ENCODE results near the gene BMI1. TPM values are rescaled to one million over a fixed set of nuclear protein-coding genes. Genes with fewer than 3 reads are reported as not detected.

BMI1 gene
- total RNA-seq (21.0 and 25.1 TPM in 2 replicates), polyA plus RNA-seq (12.0 and 13.0 TPM in 2 replicates), polyA minus RNA-seq (53.9 and 91.8 TPM in 2 replicates), Bru-seq, nascent RNA (percentile 78 among the genes with signal in this experiment), BruChase-seq, experiment 1, labeled RNA remaining after a 6-hour chase (percentile 99 among the genes with signal in this experiment), BruChase-seq, experiment 2, labeled RNA remaining after a 2-hour chase (percentile 98 among the genes with signal in this experiment)
- polyA plus RNA-seq (2011; cell fraction: cytosol; rRNA removed), result 17.1 and 17.5 TPM in 2 replicates
- polyA plus RNA-seq (2011; cell fraction: nucleus; rRNA removed), result 31.3 and 34.0 TPM in 2 replicates
- 34.3 and 45.3 TPM in 2 replicates for polyA plus RNA-seq (2012)
- 21.7 TPM for polyA minus RNA-seq (2011; cell fraction: cytosol; rRNA and poly(A)+ RNA removed)
- polyA minus RNA-seq (2011; cell fraction: nucleus; rRNA and poly(A)+ RNA removed), result 11.4 and 17.4 TPM in 2 replicates
- long read RNA-seq, transcript BMI1-201 (10 exons, 3,428 nt), result major isoform, 18 of 26 reads
- long read RNA-seq, partial matches to known transcripts, result 2 of 26 reads
- long read RNA-seq, other reads (novel, unspliced or antisense), result 6 of 26 reads

DNA sequence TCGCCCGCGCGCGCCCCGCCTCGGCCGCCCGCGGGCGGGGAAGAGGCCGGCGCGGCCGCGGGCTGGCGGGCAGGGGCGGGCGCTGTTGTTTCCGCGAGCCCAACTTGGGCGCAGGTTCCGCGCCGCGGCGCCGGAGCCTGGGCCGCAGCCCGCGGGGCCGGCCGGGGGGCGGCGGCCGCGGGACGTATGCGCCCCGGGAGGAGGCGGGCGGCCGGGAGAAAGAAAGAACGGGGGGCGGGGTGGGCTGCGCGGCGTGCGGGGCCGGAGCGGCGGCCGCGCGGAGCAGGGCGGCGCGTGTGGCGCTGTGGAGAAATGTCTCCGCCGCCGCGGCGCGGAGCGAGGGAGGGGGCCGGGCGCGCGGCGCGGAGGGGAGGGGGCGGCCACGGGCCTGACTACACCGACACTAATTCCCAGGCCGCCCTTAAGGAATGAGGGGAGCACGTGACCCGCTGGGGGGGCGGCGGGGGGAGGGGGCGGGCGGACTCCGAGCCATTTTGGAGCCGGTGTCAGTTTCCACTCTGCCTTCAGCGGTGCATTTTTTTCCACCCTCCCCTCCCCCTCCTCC lies at the start of gene BMI1:
Gene BMI1, plus strand, starts transcription at position 509 of the 565 bp plus-strand sequence. CDS start 5,351 bp downstream, outside the sequence.
- Histone ChIP-seq H3K36me3 (ENCODE audit: control insufficient read depth in 2 of 2, extremely low read depth in 1 of 2, insufficient read depth in 2 of 2, low read length in 2 of 2) (no peaks in the 10 kb centered on the region), H3K4me3 (replicated peaks in 1 of 3; ENCODE audit: insufficient read depth in 1 of 3, low read depth in 1 of 3, low read length in 3 of 3) (peak within 1 kb of the TSS; percentile 67 to 96 (median 81)), H4K20me1 (replicated peaks; ENCODE audit: control insufficient read depth, extremely low read depth, insufficient read depth, low read length) (peaks cover 10% of the 10 kb centered on the region), H3K27me3 (ENCODE audit: control insufficient read depth in 2 of 2, insufficient read depth in 2 of 2, low read length in 2 of 2) (peaks cover 23 to 32% of the 10 kb centered on the region in 2 experiments), H3K4me2 (ENCODE audit: insufficient read depth, low read length) (peak within 1 kb of the TSS; percentile 71), H3K9me3 (replicated peaks; ENCODE audit: control insufficient read depth, insufficient read depth, low read length) (no peaks in the 10 kb centered on the region), H3K9ac (replicated peaks; ENCODE audit: extremely low read depth, insufficient read depth, low read length) (peak within 1 kb of the TSS; percentile 59), H3K79me2 (ENCODE audit: control insufficient read depth, insufficient read depth, low read length) (no peaks in the 10 kb centered on the region), H2AFZ (ENCODE audit: low read depth, low read length) (peak within 1 kb of the TSS; percentile 68), H3K9me1 (replicated peaks; ENCODE audit: control insufficient read depth, extremely low read depth, insufficient read depth, low read length) (no peaks in the 10 kb centered on the region), H3K27ac (ENCODE audit: insufficient read depth, low read depth, low read length) (no peak within 1 kb of the TSS), H3K4me1 (ENCODE audit: control insufficient read depth, extremely low read depth, insufficient read depth, low read length) (peaks cover 25% of the 10 kb centered on the region)
- POLR2A ChIA-PET, result no interaction called here
- CTCF ChIA-PET, result interaction anchor here (1.0 to 1.6 kb wide), 2 partner anchors 668 to 824 kb away, joined by 4 to 7 read pairs; no protein-coding TSS in a partner anchor
- BruUV-seq (replicated peaks), result no TSS peak
- peak; percentile 60 for DNase-seq (ENCODE audit: low read depth, low spot score)
- intact Hi-C loops (cut with micrococcal nuclease), result loop anchor here (1.0 to 10.0 kb wide), 4 partner anchors 21 to 796 kb away; partner anchors contain the start of gene SKIDA1
- FAIRE-seq, result no peak
- TF ChIP-seq, protein P1, sequence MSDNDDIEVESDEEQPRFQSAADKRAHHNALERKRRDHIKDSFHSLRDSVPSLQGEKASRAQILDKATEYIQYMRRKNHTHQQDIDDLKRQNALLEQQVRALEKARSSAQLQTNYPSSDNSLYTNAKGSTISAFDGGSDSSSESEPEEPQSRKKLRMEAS (IDR thresholded peaks at IDR 0.05; ENCODE audit: insufficient read depth, insufficient read length), result no peak
- TF ChIP-seq POLR2A (IDR thresholded peaks at IDR 0.05; ENCODE audit: low read depth, low read length) (peak; percentile 11), FOS (IDR thresholded peaks at IDR 0.05; ENCODE audit: borderline replicate concordance, insufficient read depth, low read length) (no peak), GATA2 (IDR thresholded peaks at IDR 0.05; ENCODE audit: insufficient read depth, insufficient read length, low read depth, low read length) (no peak)
- dilution Hi-C loops (cut with MboI; ENCODE audit: extremely low pct_ligation_motif_present, low sequenced_read_pairs), result no loop called here

DNA sequence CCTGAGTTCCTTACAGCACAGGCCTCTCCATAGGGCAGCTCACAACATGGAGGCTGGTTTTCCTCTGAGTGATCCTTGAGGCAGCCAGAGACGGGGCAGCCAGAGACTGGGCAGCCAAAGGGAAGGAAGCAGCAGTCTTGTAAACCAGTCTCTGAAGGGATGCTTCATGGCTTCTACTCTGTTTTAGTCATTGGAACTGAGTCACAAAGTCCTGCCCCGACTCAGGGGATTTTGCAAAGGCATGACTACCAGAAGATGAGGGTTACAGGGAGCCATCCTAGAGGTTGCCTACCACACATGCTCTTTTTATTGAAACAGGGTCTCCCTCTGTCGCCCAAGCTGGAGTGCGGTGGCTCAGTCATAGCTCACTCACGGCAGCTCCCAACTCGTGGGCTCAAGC lies 49.1 kb upstream of the BMI1 start:
- no peak overlapping the region for H2AFZ ChIP-seq (ENCODE audit: low read depth, low read length)
- no peak for DNase-seq (ENCODE audit: low read depth, low spot score)
- H3K36me3 ChIP-seq (ENCODE audit: control insufficient read depth in 2 of 2, extremely low read depth in 1 of 2, insufficient read depth in 2 of 2, low read length in 2 of 2), result no peaks in the 10 kb centered on the region
- H3K4me1 ChIP-seq (ENCODE audit: control insufficient read depth, extremely low read depth, insufficient read depth, low read length), result no peaks in the 10 kb centered on the region
- dilution Hi-C loops (cut with MboI; ENCODE audit: extremely low pct_ligation_motif_present, low sequenced_read_pairs), result no loop called here
- H3K27ac ChIP-seq (ENCODE audit: insufficient read depth, low read depth, low read length), result no peak overlapping the region
- BruUV-seq (replicated peaks), result no TSS peak
- H3K9me1 ChIP-seq (replicated peaks; ENCODE audit: control insufficient read depth, extremely low read depth, insufficient read depth, low read length), result no peaks in the 10 kb centered on the region
- no peak for FAIRE-seq
- no peaks in the 10 kb centered on the region for H4K20me1 ChIP-seq (replicated peaks; ENCODE audit: control insufficient read depth, extremely low read depth, insufficient read depth, low read length)
- no peaks in the 10 kb centered on the region for H3K79me2 ChIP-seq (ENCODE audit: control insufficient read depth, insufficient read depth, low read length)
- TF ChIP-seq POLR2AphosphoS5 (IDR thresholded peaks at IDR 0.05; ENCODE audit: insufficient read depth, low read depth, low read length), result no peak
- TF ChIP-seq, protein P1 (IDR thresholded peaks at IDR 0.05; ENCODE audit: insufficient read depth, insufficient read length), result no peak
- TF ChIP-seq JUN (IDR thresholded peaks at IDR 0.05; ENCODE audit: borderline replicate concordance, insufficient read depth, insufficient read length, low read depth), result no peak
- no peak for TF ChIP-seq FOS (IDR thresholded peaks at IDR 0.05; ENCODE audit: borderline replicate concordance, insufficient read depth, low read length)
- CTCF ChIA-PET, result interaction anchor here (1.2 kb wide), 1 partner anchor 11 kb away, joined by 3 read pairs; no protein-coding TSS in a partner anchor
- no peak overlapping the region for H3K9ac ChIP-seq (replicated peaks; ENCODE audit: extremely low read depth, insufficient read depth, low read length)
- no peak overlapping the region for H3K4me3 ChIP-seq (replicated peaks in 1 of 3; ENCODE audit: insufficient read depth in 1 of 3, low read depth in 1 of 3, low read length in 3 of 3)
- intact Hi-C loops (cut with micrococcal nuclease), result no loop called here
- POLR2A ChIA-PET, result no interaction called here
- peaks cover 0 to 2% of the 10 kb centered on the region in 2 experiments for H3K27me3 ChIP-seq (ENCODE audit: control insufficient read depth in 2 of 2, insufficient read depth in 2 of 2, low read length in 2 of 2)
- H3K4me2 ChIP-seq (ENCODE audit: insufficient read depth, low read length), result no peak overlapping the region
- H3K9me3 ChIP-seq (replicated peaks; ENCODE audit: control insufficient read depth, insufficient read depth, low read length), result no peaks in the 10 kb centered on the region

Data from endothelial cell of umbilical vein (primary cell).